Measurements from ENCODE around the gene PPP6R1. TPM values are rescaled to one million over a fixed set of nuclear protein-coding genes. Genes with fewer than 3 reads are reported as not detected.
A peak's percentile ranks its signal among the peaks of the same experiment; 100 is the strongest.

Gene PPP6R1
- total and polyA plus RNA-seq, 2 experiments from 2014 or later = 37.1 to 76.0 TPM

DNA sequence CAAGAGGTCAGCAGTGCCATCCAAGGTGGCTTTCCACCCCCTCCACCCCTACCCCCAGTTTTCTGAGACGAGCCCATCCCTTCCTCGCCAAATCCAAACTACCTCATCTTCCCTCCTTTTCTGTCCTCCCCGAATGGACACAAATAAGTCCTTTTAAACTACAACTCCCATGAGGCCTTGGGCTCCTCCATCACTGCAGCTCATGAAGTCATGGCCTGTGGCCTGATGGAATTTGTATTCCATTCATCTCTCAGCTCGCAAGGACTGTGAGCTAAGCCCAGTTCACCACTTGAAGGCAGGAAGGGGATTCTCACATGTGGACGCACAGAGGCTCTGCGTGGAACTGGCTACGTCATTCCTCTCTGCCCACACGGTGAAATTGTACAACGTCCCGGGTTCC lies 62.0 kb downstream of the PPP6R1 start:
- Histone ChIP-seq H3K9me2 (replicated peaks; ENCODE audit: insufficient read depth) (no peaks in the 10 kb centered on the region), H3K36me3 (replicated peaks; ENCODE audit: insufficient read depth, low read depth) (no peaks in the 10 kb centered on the region), H3K9me3 (ENCODE audit: low read depth) (no peaks in the 10 kb centered on the region), H4K20me1 (ENCODE audit: insufficient read depth, poor library complexity, severe bottlenecking) (no peaks in the 10 kb centered on the region), H3K79me2 (no peaks in the 10 kb centered on the region), H3K27ac (no peak overlapping the region), H3K4me3 (no peak overlapping the region), H2AFZ (no peak overlapping the region), H3K4me1 (ENCODE audit: insufficient read depth) (no peaks in the 10 kb centered on the region), H3K27me3 (no peaks in the 10 kb centered on the region), H3K4me2 (no peak overlapping the region)
- WGBS (ENCODE audit: low lambda C conversion rate, missing lambda C conversion rate) = 89% methylated on average over 10 of the region's 10 CpGs
- DNase-seq (ENCODE audit: low spot score) = peak; percentile 3
- TF ChIP-seq EZH2phosphoT487 (IDR thresholded peaks at IDR 0.05; ENCODE audit: low read depth, severe bottlenecking, unreplicated experiment) (no peak), EZH2 (IDR thresholded peaks at IDR 0.05; ENCODE audit: borderline replicate concordance) (no peak)
- TF ChIP-seq, protein P1, sequence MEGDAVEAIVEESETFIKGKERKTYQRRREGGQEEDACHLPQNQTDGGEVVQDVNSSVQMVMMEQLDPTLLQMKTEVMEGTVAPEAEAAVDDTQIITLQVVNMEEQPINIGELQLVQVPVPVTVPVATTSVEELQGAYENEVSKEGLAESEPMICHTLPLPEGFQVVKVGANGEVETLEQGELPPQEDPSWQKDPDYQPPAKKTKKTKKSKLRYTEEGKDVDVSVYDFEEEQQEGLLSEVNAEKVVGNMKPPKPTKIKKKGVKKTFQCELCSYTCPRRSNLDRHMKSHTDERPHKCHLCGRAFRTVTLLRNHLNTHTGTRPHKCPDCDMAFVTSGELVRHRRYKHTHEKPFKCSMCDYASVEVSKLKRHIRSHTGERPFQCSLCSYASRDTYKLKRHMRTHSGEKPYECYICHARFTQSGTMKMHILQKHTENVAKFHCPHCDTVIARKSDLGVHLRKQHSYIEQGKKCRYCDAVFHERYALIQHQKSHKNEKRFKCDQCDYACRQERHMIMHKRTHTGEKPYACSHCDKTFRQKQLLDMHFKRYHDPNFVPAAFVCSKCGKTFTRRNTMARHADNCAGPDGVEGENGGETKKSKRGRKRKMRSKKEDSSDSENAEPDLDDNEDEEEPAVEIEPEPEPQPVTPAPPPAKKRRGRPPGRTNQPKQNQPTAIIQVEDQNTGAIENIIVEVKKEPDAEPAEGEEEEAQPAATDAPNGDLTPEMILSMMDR (IDR thresholded peaks at IDR 0.05; ENCODE audit: poor library complexity) = no peak

DNA sequence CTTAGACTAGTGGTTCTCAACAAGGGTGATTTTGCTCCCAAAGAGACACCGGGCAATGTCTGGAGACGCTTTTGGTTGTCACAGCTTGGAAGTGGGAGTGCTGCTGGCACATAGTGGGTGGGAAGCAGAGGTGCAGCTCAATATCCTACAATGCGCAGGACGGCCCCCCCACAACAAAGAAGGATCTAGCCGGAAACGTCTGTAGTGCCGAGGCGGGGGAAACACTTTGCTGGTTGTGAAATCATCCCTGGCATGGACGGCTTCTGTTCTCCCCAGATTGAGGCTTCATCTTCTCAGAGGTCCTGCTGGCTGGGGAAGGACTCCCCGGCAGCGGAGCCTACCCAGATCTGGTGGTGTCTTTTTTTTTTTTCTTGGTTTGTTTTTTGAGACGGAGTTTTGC lies 65.3 kb downstream of the PPP6R1 start:
- Histone ChIP-seq H4K20me1 (ENCODE audit: insufficient read depth, poor library complexity, severe bottlenecking) (no peaks in the 10 kb centered on the region), H3K9me3 (ENCODE audit: low read depth) (no peaks in the 10 kb centered on the region), H3K27ac (no peak overlapping the region), H2AFZ (no peak overlapping the region), H3K4me1 (ENCODE audit: insufficient read depth) (no peaks in the 10 kb centered on the region), H3K9me2 (replicated peaks; ENCODE audit: insufficient read depth) (no peaks in the 10 kb centered on the region), H3K4me2 (no peak overlapping the region), H3K79me2 (no peaks in the 10 kb centered on the region), H3K4me3 (no peak overlapping the region), H3K36me3 (replicated peaks; ENCODE audit: insufficient read depth, low read depth) (no peaks in the 10 kb centered on the region), H3K27me3 (no peaks in the 10 kb centered on the region)
- WGBS (ENCODE audit: low lambda C conversion rate, missing lambda C conversion rate) = 91% methylated on average over 12 of the region's 12 CpGs
- TF ChIP-seq EZH2 (IDR thresholded peaks at IDR 0.05; ENCODE audit: borderline replicate concordance) (no peak), EZH2phosphoT487 (IDR thresholded peaks at IDR 0.05; ENCODE audit: low read depth, severe bottlenecking, unreplicated experiment) (no peak)
- TF ChIP-seq, protein P1 (IDR thresholded peaks at IDR 0.05; ENCODE audit: poor library complexity) = no peak
- no peak for DNase-seq (ENCODE audit: low spot score)

DNA sequence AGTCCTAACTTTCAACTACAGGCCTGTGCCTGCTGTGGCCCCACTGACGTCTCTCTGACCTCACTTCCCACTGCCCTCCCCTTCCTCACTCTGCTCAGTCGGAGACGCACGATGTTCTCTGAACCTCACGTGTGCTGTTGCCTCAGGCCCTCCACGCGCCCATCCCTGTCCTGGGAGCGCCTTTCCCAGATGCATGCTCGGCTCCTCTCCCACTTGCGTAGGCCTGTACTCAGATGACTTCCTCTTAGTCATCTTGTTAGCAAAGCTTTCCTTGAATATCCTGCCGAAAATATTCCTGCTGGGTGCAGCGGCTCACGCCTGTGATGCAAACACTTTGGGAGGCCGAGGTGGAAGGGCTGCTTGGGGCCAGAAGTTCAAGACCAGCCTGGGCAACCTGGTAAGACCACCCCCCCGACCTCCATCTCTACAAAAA lies 69.4 kb downstream of the PPP6R1 start:
- H3K4me3 ChIP-seq = no peak overlapping the region
- no peaks in the 10 kb centered on the region for H3K9me3 ChIP-seq (ENCODE audit: low read depth)
- no peaks in the 10 kb centered on the region for H3K9me2 ChIP-seq (replicated peaks; ENCODE audit: insufficient read depth)
- H3K4me1 ChIP-seq (ENCODE audit: insufficient read depth) = no peaks in the 10 kb centered on the region
- no peak for TF ChIP-seq EZH2 (IDR thresholded peaks at IDR 0.05; ENCODE audit: borderline replicate concordance)
- TF ChIP-seq, protein P1 (IDR thresholded peaks at IDR 0.05; ENCODE audit: poor library complexity) = no peak
- no peak for TF ChIP-seq EZH2phosphoT487 (IDR thresholded peaks at IDR 0.05; ENCODE audit: low read depth, severe bottlenecking, unreplicated experiment)
- no peaks in the 10 kb centered on the region for H3K36me3 ChIP-seq (replicated peaks; ENCODE audit: insufficient read depth, low read depth)
- DNase-seq (ENCODE audit: low spot score) = no peak
- H3K27ac ChIP-seq = no peak overlapping the region
- WGBS (ENCODE audit: low lambda C conversion rate, missing lambda C conversion rate) = 66% methylated on average over 15 of the region's 15 CpGs
- H2AFZ ChIP-seq = no peak overlapping the region
- no peaks in the 10 kb centered on the region for H3K79me2 ChIP-seq
- no peaks in the 10 kb centered on the region for H3K27me3 ChIP-seq
- no peaks in the 10 kb centered on the region for H4K20me1 ChIP-seq (ENCODE audit: insufficient read depth, poor library complexity, severe bottlenecking)
- H3K4me2 ChIP-seq = no peak overlapping the region

DNA sequence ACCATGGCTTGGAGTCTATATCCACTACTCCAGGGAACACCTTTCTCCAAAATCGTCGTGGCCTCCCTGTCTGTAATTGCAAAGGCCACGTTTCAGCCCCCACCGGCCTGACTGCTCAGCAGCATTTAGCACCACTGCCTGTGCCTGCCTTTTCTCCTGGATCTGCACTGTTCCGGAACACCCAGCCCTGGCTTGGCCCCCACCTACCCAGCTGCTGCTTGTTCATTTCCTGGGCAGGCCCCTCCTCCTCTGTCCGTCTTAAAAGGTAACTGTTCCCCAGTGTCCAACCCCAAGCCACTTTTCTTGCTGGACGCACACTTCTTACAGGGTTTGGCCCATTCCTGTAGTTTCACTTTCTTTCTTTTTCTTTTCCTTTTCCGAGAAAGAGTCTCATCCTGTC lies 70.2 kb downstream of the PPP6R1 start:
- Histone ChIP-seq H3K36me3 (replicated peaks; ENCODE audit: insufficient read depth, low read depth) (no peaks in the 10 kb centered on the region), H3K4me1 (ENCODE audit: insufficient read depth) (no peaks in the 10 kb centered on the region), H3K9me2 (replicated peaks; ENCODE audit: insufficient read depth) (no peaks in the 10 kb centered on the region), H3K79me2 (no peaks in the 10 kb centered on the region), H2AFZ (no peak overlapping the region), H3K4me3 (no peak overlapping the region), H3K4me2 (no peak overlapping the region), H3K27ac (no peak overlapping the region), H4K20me1 (ENCODE audit: insufficient read depth, poor library complexity, severe bottlenecking) (no peaks in the 10 kb centered on the region), H3K27me3 (no peaks in the 10 kb centered on the region), H3K9me3 (ENCODE audit: low read depth) (no peaks in the 10 kb centered on the region)
- WGBS (ENCODE audit: low lambda C conversion rate, missing lambda C conversion rate) = 79% methylated on average over 8 of the region's 8 CpGs
- no peak for TF ChIP-seq EZH2phosphoT487 (IDR thresholded peaks at IDR 0.05; ENCODE audit: low read depth, severe bottlenecking, unreplicated experiment)
- no peak for TF ChIP-seq EZH2 (IDR thresholded peaks at IDR 0.05; ENCODE audit: borderline replicate concordance)
- TF ChIP-seq, protein P1 (IDR thresholded peaks at IDR 0.05; ENCODE audit: poor library complexity) = no peak
- no peak for DNase-seq (ENCODE audit: low spot score)

Measured in hepatocyte (in vitro differentiated cells).